Iris pigment epithelial cell (primary cell): ENCODE measurements around the gene CREB3.

Experiments used
- DNase-seq: peaks from one replicate; pipeline ENCODE4 v3.0.0-alpha.2; 2011; ENCODE audit warnings: low read depth

CREB3 gene

GRCh38 chr9:35727676-35728040 is 4.8 kb upstream of the CREB3 start:
- DNase-seq: no peak

- peak; percentile 87 for DNase-seq
Observed at GRCh38 chr9:35728041-35728971, 4.2 kb upstream of the CREB3 start.

GRCh38 chr9:35729101-35729500 is 3.4 kb upstream of the CREB3 start:
- DNase-seq: no peak

DNA sequence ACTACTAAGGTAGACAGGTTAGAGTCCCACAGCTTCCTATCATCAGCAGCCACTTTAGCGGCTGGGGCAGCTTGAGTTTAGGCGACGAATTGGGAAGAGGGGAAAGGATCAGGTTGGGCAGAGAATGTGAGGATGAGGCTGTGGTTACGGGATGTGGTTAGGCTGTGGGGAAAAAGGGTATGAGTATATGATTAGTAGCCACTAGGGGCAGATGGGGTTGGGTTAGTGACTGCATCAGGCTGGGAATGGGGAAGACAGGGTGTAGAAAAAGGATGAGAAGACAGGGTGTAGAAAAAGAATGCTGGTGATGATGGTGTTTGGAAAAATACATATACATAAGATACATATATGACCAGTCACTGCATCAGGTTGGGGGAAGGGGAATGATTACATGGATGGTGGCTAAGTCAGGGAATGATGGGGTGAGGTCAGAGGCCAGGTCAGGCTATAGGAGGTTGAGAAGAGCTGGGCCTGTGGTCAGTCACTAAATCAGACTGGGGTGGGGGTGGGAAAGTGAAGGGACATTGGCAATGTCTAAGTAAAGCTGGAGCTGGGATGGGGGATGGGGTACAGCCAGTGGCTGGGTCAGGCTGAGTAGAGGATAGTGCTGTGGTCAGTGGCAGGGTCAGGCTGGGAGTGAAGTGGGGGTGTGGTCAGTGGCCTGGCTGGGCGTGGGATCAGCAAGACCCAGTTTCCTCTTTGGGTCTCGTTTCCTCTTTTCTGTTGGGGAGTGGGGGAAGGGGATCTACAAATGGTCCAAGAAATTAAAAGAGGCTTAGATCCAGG is 2.6 kb upstream of the CREB3 start:
- peak; percentile 85 for DNase-seq

DNA sequence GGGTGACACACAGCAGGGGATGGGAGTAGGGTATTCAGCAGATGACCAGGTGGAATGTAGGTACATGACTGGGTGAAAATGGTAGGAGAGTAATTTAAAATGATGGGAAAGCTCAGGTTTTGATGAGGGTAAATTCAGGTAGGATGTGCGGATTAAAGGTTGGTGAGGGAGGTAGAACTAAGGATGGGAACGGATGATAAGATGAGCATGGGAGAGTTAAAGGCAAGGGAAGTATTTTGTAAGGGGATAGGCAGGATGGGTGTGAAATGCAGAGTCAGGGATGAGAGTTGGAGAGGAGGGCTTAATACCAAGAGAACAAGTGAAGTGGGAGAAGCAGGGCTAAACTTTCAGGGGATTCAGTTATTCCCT is 2.0 kb upstream of the CREB3 start:
- no peak for DNase-seq

DNA sequence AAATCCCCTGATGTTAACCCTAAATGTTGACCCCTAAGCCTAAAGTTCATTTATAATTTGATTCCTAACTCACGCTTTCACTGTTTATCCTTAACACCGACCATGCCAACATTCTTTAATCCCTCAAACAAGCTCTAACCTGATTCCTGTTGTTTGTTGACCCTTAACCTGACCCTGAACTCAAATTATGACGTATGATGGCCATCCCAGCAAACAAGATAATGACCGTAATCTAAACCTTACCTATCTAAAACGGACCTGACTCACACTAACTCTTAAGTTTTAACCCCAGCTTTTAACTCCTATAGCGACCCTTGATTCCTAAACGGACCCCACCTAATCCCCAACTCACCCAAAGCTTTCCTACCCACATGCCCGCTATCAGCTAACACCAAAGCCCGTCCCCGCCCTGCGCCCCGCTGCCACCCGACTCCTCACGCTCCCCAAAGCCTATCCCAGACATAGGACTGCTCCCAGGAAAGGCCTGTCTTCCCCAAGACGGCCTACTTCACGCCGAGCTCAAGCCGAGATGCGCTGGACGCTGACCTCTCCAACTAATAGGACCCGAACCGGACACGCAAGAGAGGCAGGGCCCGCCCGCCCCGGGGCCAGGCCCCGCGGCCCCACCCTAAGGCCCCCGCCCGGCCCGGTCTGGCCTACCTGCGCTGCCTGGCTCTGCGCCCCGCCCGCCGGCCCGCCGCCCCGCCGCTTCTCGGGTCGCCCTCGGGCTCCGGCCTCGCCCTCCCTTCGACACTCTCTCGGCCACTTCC is 866 bp upstream of the CREB3 start:
- DNase-seq: peak; percentile 13

DNA sequence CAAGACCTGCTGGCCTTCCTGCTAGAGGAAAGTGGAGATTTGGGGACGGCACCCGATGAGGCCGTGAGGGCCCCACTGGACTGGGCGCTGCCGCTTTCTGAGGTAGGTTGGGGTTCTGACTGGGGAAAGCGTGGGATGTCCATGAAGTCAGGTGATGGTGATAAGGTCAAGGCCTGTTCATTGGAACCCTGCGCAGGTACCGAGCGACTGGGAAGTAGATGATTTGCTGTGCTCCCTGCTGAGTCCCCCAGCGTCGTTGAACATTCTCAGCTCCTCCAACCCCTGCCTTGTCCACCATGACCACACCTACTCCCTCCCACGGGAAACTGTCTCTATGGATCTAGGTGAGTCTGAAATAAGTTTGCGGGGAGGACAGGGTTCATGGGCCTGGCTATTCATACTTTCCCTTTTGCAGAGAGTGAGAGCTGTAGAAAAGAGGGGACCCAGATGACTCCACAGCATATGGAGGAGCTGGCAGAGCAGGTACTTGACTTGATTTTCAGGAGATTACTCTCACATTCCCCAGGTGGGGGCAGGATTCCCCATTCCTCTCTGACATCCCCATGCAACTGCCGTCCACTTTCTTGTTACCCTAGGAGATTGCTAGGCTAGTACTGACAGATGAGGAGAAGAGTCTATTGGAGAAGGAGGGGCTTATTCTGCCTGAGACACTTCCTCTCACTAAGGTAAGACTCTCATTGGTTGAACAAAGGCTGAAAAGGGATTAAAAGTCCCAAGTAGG is 505 bp downstream of the CREB3 start:
- DNase-seq: peak; percentile 81

DNA sequence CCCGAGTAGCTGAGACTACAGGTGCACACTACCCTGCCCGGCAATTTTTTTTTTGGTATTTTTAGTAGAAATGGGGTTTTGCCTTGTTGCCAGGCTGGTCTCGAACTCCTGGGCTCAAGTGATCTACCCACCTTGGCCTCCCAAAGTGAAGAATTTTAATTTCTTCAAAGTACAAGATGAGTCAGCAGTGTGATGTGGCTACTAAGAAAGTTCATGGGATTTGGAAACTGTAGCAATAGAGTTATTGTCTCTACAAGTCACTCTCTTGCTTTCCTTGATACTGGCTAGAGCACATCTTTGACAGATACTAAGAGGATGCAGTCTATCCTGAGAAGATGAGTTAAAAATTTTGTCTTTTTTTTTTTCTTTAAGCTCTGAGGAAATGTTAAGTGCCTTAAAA is 1.6 kb downstream of the CREB3 start:
- DNase-seq: peak; percentile 44

DNA sequence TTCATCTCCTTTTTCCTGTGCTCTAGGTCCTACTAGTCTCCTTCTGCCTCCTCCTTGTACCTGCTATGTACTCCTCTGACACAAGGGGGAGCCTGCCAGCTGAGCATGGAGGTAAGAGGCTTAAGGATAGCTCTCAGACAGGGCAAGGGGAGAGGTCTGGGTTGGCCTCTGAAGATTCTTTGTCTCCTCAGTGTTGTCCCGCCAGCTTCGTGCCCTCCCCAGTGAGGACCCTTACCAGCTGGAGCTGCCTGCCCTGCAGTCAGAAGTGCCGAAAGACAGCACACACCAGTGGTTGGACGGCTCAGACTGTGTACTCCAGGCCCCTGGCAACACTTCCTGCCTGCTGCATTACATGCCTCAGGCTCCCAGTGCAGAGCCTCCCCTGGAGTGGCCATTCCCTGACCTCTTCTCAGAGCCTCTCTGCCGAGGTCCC is 3.8 kb downstream of the CREB3 start:
- DNase-seq: peak; percentile 85

GRCh38 chr9:35737143-35737542 is 4.7 kb downstream of the CREB3 start:
- no peak for DNase-seq

DNA sequence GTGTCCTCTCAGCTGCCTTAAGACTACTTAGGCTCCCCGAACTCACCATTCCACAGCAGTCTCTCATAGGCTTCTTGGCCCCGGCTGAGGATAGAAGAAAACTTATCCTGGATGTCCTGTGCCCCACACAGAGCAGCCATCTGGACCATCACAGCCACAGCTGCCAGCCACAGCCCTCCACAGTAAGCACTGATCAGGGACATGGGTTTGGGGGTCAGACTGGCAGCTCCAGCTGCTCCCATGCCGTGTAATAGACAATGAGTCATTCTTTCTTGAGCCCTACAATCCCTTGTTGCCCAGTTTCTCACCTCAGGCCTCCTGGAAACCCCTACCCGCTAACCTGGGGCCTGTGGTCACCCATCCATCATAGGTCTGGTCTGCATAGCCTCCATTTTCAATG is 5.7 kb downstream of the CREB3 start:
- DNase-seq: no peak

DNA sequence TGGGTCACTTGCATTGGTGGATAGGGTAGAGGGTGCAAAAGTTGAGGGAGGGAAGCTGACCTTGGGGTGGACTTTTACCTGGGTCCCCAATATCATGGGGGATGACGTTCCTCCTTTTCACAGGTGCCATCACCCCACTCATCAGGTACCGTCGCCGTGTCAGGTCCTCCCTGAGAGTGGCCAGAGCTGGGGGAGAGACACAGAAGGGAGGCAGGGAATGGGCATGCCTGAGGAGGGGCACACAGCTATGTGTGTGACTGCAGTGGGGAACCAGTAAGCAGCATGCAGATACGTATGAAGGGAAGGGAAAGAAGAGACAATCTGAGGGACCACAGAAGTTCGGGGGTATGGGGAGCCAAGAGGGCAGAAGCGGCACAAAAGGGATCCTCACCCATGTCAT is 6.5 kb downstream of the CREB3 start:
- no peak for DNase-seq

DNA sequence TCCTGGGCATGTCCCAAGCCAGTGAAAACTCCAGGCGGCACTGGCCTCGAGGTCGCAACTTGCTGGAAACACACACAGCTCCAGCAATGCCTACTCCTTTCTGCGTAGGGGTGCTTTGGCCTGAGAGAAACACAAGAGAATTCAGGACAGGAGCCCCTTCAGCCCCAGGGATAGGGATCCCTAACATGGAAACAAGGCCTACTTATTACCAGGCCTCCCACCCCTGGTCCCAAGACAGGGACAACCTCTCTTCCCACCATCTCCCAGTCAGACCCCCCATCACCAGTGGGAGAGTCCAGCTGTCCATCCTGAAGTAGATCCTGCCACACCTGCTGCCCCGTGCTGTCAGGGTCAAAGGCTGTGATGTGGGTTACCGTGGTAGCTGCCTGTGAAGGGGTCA is 7.8 kb downstream of the CREB3 start:
- no peak for DNase-seq

DNA sequence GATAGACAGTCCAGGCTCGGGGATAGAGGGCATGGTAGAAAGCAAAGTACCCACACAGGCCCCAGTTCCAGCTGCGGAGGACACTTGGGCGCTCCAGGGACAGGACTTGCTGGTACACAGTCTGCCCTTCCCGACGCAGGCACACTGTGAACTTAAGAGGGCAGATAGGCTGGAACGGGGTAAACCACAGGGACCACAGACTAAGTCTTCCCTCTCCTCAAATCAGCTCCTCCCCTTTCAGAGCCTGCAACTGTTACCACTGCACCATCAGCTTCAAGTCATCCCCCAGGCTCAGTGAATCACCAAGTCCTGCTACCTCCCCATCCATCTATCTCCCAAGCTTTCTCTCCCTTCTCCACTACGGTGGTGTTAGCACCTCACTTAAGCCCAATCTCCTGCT is 9.3 kb downstream of the CREB3 start:
- no peak for DNase-seq

GRCh38 chr9:35743452-35743851 is 11.0 kb downstream of the CREB3 start:
- DNase-seq: no peak

DNA sequence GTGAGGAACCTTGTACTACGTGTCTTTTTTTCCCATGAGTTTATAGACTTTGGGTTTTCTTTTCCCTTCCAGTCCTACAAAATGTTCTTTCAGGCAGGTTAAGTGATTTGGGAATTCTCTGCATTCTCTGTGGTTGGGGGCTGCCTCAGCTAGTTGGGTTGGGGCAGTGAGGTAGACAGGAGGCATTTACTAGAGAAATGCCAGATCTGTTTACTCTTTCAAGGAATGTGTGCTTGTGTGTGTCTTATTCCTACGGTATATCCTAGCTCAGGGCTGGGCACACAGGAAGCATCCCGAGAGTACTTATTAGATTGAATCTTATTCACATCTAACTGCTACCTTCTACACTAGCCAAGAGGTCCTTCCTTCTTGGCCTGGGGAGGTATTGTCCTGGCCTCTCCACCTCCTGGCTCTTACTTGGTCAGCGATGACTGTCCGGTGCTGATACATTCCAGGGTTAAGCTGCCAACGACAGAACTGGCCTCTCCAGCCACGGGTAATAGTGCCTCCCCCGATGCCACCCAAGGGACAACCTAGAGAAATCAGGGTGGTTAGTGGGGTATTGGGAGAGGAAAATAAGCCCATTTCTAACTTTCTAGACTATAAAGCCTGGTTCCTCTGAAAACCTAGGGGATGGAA is 11.5 kb downstream of the CREB3 start:
- DNase-seq: no peak

DNA sequence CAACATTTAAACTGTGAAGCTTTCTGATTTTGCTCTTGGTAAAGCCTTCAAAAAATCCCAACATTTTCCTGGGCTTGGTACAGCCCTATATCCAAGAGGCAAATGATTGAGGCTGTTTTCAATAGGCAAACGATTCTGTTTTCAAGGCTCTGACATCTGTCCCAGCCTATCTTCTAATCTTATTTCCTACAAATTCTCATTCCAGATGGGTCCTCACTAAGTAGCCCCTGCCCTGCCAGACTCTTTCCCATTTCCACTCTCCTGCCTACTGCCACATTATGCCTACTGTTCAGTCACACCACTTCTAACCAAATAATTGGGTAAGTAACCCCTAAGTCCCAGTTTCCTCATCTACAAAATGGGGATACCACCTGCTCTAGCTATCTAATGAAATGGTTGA is 13.1 kb downstream of the CREB3 start:
- DNase-seq: no peak

GRCh38 chr9:35746583-35746982 is 14.1 kb downstream of the CREB3 start:
- DNase-seq: no peak

- DNase-seq: no peak
Observed at GRCh38 chr9:35748242-35748857, 15.9 kb downstream of the CREB3 start.

- DNase-seq: peak; percentile 61
Observed at GRCh38 chr9:35748858-35749514, 16.5 kb downstream of the CREB3 start, which contains the start of the genes GBA2 and RGP1. Gene GBA2 (minus strand): TSS chr9:35749228. CDS start chr9:35748704, 524 bp downstream. Gene RGP1 (plus strand): TSS chr9:35749287. CDS start chr9:35749756, 469 bp downstream.
